Daoy (cell line): Measurements from ENCODE around the gene DRAXIN. TPM values are rescaled to one million over a fixed set of nuclear protein-coding genes. Genes with fewer than 3 reads are reported as not detected.
A peak's percentile ranks its signal among the peaks of the same experiment; 100 is the strongest.

Experiments
- DNase-seq: peaks from one replicate; pipeline ENCODE4 v3.0.0-alpha.2; 2015; ENCODE audit warnings: low read depth
- total RNA-seq: library from RNA; depleted of rRNA; stranded (reverse); fragments of >200 nt; shearing (Covaris generic); gene quantifications from 2 replicates; pipeline ENCODE4 v1.2.3, GENCODE V29; 2014

DRAXIN gene
- total RNA-seq, 1 experiment from 2014 or later: 0.97 TPM

GRCh38 chr1:11654939-11655808, 36.3 kb upstream of the DRAXIN start:
- no peak for DNase-seq

- no peak for DNase-seq
Measured at GRCh38 chr1:11657654-11658053, 33.9 kb upstream of the DRAXIN start.

GRCh38 chr1:11658542-11658941, 33.0 kb upstream of the DRAXIN start:
- no peak for DNase-seq

- no peak for DNase-seq
Measured at GRCh38 chr1:11659748-11660147, 31.8 kb upstream of the DRAXIN start.

- DNase-seq: no peak
Measured at GRCh38 chr1:11661103-11661502, 30.4 kb upstream of the DRAXIN start.

- peak; percentile 25 for DNase-seq
Measured at GRCh38 chr1:11664336-11665065, 27.0 kb upstream of the DRAXIN start.

GRCh38 chr1:11668516-11668915, 23.0 kb upstream of the DRAXIN start:
- no peak for DNase-seq

- DNase-seq: no peak
Measured at GRCh38 chr1:11670747-11671146, 20.8 kb upstream of the DRAXIN start.

- DNase-seq: no peak
Measured at GRCh38 chr1:11671205-11671543, 20.3 kb upstream of the DRAXIN start.

- DNase-seq: no peak
Measured at GRCh38 chr1:11671544-11672286, 19.8 kb upstream of the DRAXIN start.

- DNase-seq: no peak
Measured at GRCh38 chr1:11673089-11673769, 18.3 kb upstream of the DRAXIN start.

- no peak for DNase-seq
Measured at GRCh38 chr1:11674488-11674887, 17.0 kb upstream of the DRAXIN start.

GRCh38 chr1:11675325-11675724, 16.2 kb upstream of the DRAXIN start:
- DNase-seq: no peak

GRCh38 chr1:11676386-11677103, 15.0 kb upstream of the DRAXIN start:
- DNase-seq: no peak

GRCh38 chr1:11678442-11678841, 13.1 kb upstream of the DRAXIN start:
- DNase-seq: no peak

- no peak for DNase-seq
Measured at GRCh38 chr1:11680270-11681070, 11.0 kb upstream of the DRAXIN start.

- peak; percentile 92 for DNase-seq
Measured at GRCh38 chr1:11681071-11681771, 10.3 kb upstream of the DRAXIN start, which contains the start of gene MAD2L2. TSS of gene MAD2L2 (minus strand) at chr1:11681148. CDS start at chr1:11680601, 547 bp downstream.

GRCh38 chr1:11682287-11682771, 9.2 kb upstream of the DRAXIN start:
- no peak for DNase-seq

- no peak for DNase-seq
Measured at GRCh38 chr1:11682799-11683198, 8.7 kb upstream of the DRAXIN start.
